GM19324 (cell line): Measurements from ENCODE around the gene COL9A1.
"Not testable (repeated sequence)": the region's sequence is repeated elsewhere in the genome, so short reads cannot be mapped to it uniquely, and the experiment has no call there.

Experiments
- ATAC-seq: cut with Tn5 transposase; IDR thresholded peaks from one replicate; pipeline ENCODE4 v1.9.1; 2021; ENCODE audit warnings: mild to moderate bottlenecking, moderate library complexity; ENCODE audit not compliant: unreplicated experiment, low FRiP score

The COL9A1 gene

DNA sequence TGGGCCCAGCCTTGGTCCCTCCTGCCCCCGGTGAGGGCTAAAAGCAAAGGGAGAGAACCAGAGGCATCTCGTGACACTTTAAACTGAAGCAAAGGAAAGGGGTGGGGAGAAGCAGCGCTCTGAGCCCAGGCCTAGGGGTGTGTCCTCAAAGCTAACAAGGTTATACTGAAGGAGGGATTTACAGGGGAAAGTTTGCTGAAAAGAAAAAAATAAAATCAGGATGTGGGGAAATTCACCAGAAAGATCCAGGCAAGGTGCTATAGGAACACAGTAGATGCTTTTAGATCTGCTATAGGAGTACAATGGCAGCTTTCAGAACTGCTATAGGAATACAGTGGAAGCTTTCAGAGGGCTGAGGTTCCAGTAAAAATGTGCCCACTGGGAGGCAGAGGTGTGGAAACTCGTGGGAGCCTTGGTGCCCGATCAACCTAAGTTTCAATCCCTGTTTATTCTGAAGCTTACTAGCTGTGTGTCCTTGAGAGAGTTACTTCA, at the start of gene COL9A1:
COL9A1 (minus strand) TSS at position 51 of the 492 bp plus-strand sequence. CDS start 160 bp downstream, outside the sequence.
- ATAC-seq: no peak

DNA sequence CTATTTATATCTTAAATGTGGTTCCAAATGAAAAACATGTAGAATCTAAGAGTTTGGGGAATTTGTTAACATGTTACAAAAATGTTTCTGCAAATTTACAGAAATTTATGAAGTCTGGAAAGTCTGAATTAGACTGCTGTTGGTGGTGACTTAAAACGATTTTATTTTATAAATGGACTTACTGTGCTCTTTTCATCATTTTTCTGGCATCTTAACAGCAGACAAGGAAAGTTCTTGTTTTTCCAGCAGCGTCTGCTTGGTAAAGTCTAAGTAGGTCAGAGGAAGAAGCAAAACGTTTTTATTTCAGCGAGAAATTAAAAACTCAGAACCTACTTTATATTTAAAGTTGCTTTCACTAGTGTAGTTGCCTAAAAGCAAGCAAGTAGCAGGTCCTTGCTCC, 48.6 kb upstream of the COL9A1 start:
- no peak for ATAC-seq

DNA sequence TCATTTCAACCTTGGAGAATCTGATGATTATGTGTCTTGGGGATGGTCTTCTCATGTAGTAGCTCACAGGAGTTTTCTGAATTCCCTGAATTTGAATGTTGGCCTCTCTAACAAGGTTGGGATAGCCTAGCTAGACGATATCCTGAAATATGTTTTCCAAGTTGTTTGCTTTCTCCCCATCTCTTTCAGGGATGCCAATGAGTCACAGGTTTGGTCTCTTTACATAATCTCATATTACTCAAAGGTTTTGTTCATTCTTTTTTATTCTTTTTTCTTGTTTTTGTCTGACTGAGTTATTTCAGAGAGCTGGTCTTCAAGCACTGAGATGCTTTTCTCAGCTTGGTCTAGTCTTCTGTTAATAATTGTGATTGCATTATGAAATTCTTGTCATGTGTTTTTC, 42.7 kb upstream of the COL9A1 start:
- no peak for ATAC-seq

DNA sequence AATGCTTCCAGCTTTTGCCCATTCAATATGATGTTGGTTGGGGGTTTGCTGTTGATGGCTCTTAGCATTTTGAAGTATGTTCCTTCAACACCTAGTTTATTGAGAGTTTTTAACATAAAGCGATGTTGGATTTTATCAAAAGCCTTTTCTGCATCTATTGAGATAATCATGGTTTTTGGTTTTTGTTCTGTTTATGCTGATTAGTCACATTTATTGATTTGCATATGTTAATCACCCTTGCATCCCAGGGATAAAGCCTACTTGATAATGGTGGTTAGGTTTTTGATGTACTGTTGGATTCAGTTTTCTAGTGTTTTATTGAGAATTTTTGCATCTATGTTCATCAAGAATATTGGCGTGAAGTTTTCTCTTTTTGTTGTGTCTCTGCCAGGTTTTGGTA, 40.4 kb upstream of the COL9A1 start:
- no peak for ATAC-seq

DNA sequence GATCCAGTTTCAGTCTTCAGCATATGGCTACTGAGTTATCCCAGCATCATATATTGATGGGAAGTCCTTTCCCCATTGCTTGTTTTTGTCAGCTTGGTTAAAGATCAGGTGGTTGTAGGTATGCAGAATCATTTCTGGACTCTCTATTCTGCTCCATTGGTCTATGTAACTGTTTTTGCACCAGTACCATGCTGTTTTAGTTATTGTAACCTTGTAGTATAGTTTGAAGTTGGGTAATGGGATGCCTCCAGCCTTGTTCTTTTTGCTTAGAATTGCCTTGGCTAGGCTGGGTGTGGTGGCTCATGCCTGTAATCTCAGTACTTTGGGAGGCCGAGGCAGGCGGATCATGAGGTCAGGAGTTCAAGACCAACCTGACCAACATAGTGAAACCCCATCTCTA, 36.9 kb upstream of the COL9A1 start:
- ATAC-seq: not testable (repeated sequence)

DNA sequence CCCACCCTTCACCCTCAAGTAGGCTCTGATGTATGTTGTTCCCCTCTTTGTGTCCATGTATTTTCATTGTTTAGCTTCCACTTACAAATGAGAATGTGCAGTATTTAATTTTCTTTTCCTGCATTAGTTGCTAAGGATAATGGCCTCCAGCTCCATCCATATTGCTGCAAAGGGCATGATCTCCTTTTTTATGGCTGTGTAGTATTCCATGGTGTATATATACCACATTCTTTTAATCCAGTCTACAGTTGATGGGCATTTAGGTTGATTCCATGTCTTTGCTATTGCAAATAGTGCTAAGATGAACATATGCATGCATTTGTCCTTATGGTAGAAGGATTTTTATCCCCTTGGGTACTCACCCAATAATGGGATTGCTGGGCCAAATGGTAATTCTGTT, 35.9 kb upstream of the COL9A1 start:
- ATAC-seq: no peak

DNA sequence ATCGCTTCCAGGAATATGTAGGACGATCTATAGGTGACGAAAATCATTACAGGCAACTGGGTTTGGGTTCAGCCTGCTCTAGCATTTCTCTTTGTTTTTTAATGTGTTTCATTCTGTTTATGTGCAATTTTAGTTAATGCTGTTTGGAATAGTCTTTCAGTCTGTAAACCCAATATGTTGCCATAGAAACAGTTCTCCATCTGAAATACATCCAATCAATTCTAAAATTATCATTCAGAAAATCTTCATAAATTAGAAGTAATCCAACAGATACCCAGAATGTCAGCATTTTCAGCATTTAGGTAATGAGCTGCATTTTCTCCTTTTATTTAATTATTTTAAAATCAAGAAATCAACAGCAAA, 34.8 kb upstream of the COL9A1 start:
- ATAC-seq: no peak

DNA sequence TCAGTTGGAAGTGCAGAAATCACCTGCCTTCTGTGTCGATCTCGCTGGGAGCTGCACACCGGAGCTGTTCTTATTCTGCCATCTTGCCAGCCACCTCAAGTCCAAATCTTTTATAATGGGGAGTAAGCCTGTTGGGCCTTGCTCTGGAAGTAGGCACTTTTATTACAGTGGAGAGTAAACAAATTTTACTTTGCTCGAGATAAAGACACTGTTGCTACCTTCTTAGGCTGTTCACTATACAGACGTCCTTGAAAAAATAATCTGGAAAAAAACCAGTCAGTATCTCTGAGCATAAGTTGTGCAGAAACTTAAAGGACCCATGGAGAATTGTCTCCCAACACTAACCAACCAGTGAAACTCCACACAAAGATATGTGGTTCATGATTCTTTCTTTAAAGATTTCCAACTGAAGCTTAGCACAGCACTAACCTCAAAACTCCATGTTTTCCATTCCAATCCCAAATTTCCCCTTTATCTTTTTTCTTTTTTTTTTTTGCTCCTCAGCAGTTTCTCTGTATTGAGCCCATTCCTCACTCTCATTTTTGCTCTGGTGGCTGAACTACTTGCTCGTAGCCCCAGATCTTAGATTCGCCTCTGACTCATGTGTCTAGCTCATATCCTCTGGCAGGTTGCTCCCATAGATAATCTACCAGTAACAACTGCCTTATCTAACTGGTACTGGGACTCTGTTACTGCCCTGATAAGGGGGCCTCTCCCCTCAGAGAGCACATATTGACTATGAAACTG, 34.3 kb upstream of the COL9A1 start:
- no peak for ATAC-seq

DNA sequence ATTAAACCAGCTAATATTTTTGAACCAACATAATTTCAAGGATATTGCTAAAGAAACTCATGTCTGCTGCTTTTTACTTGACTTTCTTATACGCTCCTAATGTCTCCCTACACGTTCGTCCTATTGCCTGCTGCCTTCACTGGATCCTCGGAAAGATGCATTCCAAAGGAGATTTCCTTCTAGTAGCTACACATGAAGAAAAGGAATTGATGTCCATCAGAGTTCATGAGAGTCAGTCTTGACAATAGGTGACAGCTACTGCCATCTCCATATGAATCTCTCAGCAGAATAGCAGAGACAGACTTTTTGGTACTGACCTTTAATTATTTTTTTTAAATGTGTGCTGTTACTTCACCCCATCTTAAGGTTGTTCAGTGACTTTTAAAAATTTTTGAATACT, 24.2 kb upstream of the COL9A1 start:
- no peak for ATAC-seq

DNA sequence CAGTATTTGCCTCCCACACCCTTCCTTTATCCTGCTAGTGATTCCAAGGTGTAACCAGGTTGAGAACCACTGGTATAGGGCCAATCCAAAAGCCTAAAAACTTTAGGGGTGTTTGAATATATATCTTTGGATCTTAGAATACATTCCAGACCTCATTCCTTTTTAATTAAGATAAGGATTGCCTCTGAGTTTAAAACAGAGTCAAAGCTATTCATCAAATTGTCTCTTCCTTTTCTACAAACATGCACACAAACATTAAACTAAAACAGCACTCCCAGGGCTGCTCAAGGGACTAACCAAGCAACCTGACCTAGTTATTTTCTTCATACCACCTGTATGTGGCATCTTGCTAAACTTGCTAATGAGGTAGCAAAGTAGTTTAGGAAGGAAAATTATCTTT, 22.1 kb upstream of the COL9A1 start:
- ATAC-seq: no peak

DNA sequence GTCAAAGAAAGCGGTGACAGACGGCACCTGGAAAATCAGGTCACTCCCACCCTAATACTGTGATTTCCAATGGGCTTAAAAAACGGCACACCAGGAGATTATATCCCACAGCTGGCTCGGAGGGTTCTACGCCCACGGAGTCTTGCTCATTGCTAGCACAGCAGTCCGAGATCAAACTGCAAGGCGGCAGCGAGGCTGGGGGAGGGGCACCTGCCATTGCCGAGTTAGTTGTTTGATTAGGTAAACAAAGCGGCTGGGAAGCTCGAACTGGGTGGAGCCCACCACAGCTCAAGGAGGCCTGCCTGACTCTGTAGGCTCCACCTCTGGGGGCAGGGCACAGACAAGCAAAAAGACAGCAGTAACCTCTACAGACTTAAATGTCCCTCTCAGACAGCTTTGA, 14.9 kb upstream of the COL9A1 start:
- not testable (repeated sequence) for ATAC-seq

DNA sequence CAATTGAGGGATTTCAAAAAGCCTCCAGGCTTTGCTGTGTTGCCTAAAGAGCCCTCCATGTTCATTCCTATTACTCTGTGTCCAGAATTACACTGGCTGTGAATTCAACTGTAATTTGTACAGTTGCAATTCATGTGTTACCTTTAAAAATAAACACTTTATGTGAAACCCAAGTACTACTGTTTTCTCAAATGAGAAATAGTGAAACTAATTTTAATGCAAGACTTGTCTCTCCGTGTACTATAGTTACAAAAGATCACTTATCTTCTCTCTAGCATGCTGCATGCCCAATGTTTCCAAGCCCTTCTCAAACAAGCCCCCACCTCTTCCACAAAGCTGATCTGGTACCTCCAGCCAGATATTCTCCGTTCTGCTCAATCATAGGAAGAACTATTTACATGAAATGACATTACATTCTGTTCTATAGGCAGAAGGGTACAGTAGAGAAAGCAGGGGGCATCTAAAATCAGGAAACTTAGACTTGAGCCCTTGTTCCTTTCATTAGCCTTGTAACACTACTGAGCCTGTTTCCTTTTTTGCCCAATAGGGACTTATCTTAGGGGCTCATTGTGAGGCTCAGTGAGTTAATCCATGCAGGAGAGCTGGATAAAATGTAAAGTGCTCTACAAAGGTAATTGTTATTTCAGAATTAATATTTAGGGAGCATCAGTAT, 12.3 kb upstream of the COL9A1 start:
- ATAC-seq: peak; percentile 64

DNA sequence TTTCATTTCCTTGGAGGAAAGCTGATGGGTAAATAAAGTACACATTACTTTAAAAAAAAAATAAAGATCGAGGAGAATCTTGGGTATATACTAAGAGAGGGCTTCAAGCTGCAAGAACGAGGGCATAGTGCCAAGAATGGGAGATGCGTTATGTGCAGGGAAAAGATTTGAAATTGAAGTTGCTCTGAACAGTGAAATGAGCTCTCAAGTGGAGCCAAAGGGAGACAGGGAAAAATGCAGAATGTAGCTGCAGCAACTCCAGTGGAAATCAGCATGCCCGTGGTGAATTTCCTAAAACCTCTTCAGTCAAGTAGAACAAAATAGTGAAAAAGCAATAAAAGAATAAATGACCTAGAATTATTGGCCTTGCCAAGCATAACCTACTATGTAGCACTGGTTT, 11.4 kb upstream of the COL9A1 start:
- no peak for ATAC-seq

DNA sequence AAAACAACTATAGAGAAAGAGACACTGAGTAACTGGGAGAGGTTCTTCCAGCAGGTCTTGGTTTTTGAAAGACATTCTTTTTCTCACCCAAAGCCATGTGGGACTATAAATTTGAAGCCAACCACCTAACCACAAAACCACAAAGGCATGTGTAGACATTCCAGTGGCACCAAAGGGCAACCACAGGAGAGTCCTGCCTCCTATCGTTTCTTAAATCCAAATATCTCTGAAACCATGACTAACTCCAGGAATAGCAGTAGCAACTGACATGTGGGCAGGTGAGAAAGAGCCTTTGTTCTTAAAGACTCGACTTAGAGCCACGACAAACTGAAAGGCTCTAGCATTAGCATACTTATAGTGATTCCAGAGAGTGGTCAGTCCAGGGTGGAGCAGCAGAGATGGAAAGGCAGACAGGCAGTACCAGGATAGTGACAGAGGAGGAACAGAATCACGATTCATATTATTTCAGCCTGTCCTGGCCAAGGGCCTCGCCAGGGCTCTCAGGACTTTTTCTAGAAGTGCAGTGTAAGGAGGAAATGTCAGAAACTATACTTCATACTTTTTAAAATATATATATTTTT, 9.4 kb upstream of the COL9A1 start:
- no peak for ATAC-seq

DNA sequence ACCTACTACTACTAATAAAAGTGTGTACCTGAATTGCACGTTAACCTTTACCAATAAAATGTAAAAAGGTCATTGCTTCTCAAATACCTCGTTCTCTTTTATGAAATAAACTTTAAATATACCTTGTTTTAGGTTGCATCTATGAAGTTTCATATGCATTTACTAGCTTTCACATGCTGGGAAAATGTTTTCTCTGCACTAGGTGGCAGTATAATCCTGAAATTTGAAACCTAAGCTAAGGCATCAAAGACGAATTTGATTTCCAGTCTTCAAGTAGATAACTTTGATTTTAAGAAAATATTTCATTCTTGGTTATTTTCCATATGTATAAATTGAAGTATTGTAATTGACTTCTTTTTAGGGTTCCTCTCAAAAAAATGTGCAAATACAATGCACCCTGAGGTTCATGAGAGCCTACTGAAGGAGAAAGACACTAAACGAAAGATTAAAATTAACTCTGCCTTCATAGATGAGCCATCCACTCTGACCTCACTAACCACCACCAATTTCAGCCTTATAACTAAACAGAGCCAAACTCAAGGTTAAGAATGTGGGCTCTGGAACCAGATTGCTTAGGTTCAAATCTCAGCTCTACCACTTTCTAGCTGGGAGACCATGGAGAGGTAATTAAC, 7.3 kb upstream of the COL9A1 start:
- ATAC-seq: no peak

DNA sequence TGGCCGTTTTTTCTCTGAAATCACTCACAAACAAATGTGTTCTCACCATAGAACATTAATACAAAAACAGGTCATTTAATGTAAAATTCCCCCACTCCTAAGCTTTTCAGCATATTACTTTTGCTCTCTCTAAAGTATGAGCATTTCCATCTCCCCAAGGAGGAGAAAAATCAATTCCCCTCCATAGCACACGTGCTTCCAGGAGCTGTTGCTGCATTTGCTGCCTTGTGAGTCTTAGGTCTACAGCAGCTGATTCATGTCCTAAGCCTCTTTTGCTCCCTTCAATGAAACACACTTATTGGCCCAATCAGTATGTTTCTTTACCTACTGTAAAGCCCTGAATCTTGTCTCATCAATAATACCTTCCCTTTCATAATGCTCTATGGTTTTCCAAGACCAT, 6.4 kb upstream of the COL9A1 start:
- ATAC-seq: no peak

DNA sequence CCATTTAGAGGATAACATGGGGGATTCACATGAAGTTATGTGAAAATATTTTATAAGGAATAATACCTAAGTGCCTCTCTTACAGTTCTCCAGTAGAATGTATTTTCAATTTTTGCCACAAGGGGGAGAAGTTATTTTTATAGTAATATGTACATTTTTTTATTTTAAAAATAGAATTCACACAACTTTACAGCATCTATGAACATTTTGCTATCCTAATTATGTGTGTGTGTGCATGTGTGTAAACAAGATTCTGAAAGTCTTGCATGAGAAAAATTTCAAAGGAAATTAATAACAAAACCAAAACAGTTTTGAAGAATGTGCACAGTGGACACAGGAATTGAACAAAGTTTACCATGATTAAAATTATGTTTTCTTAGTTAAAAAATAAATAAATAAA, 5.3 kb upstream of the COL9A1 start:
- not testable (repeated sequence) for ATAC-seq

DNA sequence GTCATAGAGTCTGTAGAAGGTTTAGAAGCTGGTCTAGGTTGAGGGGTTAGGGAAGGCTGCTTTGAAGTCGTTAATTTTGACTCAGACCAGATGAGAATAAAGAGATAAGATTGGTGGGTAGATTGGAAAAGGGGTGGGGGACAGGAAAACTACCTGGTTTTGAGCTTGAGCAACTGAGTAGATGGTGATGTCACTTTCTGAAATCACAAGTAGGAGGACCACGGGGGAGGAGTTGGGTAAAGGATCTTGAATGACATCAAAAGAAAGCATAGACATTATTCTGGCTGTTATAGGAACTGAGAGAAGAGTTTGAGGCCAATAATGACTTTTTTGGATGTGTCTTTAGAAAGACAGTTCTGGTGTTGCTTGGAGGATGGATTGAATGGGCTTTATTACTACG, 4.1 kb upstream of the COL9A1 start:
- ATAC-seq: no peak

DNA sequence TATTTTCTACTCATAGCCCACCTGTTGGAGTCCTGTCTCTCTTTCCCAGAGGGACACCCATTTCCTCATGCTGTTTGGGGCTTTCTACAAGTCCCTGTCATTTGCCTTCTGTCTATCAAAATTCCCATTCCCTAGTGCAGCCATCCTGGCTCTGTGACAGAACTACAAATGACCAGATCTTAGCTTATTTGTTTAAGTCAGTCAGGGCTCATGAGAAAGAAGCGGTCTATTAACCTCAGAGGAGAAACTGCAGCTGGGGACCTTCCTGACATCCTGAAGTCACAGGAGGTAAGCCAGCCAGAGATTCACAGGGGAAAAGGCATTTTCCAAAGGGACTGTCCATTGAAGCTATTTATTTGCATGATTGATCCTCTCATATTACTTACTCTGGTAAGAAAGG, 1.7 kb upstream of the COL9A1 start:
- no peak for ATAC-seq

DNA sequence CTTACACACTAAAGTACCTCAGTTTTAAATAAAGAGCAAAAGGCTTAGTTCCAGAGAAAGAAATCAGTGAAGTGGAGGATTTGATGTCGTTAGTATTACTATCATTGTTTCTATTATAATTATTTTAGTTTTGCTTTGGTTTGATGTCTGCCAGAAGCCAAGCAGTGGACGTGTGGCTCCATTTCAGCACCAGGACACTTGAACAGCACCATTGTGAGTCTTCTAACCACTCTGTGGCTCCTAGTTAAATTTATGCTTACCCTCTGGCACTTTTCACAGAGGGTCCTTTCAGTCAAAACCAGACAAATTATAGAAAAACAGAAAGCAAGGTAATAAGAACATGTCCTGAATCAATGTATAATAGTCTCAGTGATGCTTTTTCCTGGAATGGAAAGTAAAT, 3.4 kb downstream of the COL9A1 start:
- no peak for ATAC-seq

DNA sequence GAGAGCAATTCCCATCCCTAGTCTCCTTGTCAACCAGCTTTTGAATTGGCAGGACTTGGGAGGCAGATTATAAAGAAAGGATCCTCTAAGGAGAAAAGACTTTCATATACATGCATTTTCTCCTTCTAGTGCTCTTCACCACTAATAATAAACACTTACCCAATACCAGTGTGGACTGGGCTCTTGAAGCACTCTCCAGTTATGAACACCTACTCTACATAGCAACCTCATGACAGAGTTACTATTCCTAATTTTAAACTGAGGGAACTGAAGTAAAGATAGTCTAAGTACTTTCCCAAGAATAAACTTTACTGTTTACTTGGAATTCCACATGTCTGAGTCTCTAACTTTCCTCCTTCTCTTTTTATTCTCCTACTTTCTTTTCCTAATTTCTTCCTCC, 4.8 kb downstream of the COL9A1 start:
- ATAC-seq: no peak
